Lower leg skin (tissue), 4 donors: ENCODE results near the gene FRS3. TPM values are rescaled to one million over a fixed set of nuclear protein-coding genes. Genes with fewer than 3 reads are reported as not detected.

Experiments used
- DNase-seq, 2 donors: peaks; one replicate each; pipeline ENCODE4 v3.0.0-alpha.2; 2019; ENCODE audit warnings: low spot score in 2 of 2
- H3K4me3 ChIP-seq: fragments of 200-600 bp; sonication (generic); 2 replicates; pipeline ENCODE4 v1.5.1; 2017; ENCODE audit warnings: mild to moderate bottlenecking, low read depth; ENCODE audit not compliant: poor library complexity, severe bottlenecking
- CTCF ChIP-seq, 3 donors: fragments of 450-650 bp; IDR thresholded peaks; one replicate each; pipeline ENCODE4 v1.5.1; 2016; ENCODE audit warnings: antibody characterized with exemption in 3 of 3, mild to moderate bottlenecking in 3 of 3, moderate library complexity in 2 of 3
- POLR2A ChIP-seq, 2 donors: fragments of 450-650 bp; IDR thresholded peaks; one replicate each; pipeline ENCODE4 v1.6.1; 2016 to 2017; ENCODE audit warnings: antibody characterized with exemption in 2 of 2, mild to moderate bottlenecking in 1 of 2, moderate library complexity in 1 of 2
- WGBS, 2 donors: methylation state at CpG; one replicate each; pipeline ENCODE4 v1.1.5; 2018; 5-methylcytosine and 5-hydroxymethylcytosine counted together
- intact Hi-C: fragments of 100-400 bp; cut with DNase I; formaldehyde crosslinking; loops from one replicate; pipeline ENCODE4 v1.15.0; 2023; ENCODE audit warnings: low total_unique reads
- total RNA-seq, 4 donors: library from RNA; depleted of rRNA; stranded (reverse); fragments of >200 nt; gene quantifications; one replicate each; pipeline ENCODE4 v1.1.0, GENCODE V29; 2016

The FRS3 gene
- total RNA-seq, 4 donors from 2014 or later: 0.79 to 4.2 (median 2.4) TPM

- no peak for DNase-seq
- intact Hi-C loops: no loop called here
- no peak overlapping the region for H3K4me3 ChIP-seq
- WGBS, 2 donors: 62 to 64% methylated on average over 11 to 13 of the region's 13 CpGs
- TF ChIP-seq CTCF (IDR thresholded peaks at IDR 0.05): no peak
- TF ChIP-seq POLR2A (IDR thresholded peaks at IDR 0.05): no peak
Measured at GRCh38 chr6:41756354-41756753, 23.3 kb downstream of the FRS3 start.

GRCh38 chr6:41755895-41756294, 23.8 kb downstream of the FRS3 start:
- TF ChIP-seq POLR2A (IDR thresholded peaks at IDR 0.05) (no peak), CTCF (IDR thresholded peaks at IDR 0.05) (no peak)
- intact Hi-C loops: no loop called here
- DNase-seq: no peak
- no peak overlapping the region for H3K4me3 ChIP-seq
- WGBS, 2 donors: 73 to 75% methylated on average over 4 of the region's 4 CpGs

- DNase-seq: no peak
- 95 to 97% methylated on average over 3 of the region's 3 CpGs for WGBS, 2 donors
- TF ChIP-seq CTCF (IDR thresholded peaks at IDR 0.05) (no peak), POLR2A (IDR thresholded peaks at IDR 0.05) (no peak)
- H3K4me3 ChIP-seq: no peak overlapping the region
- intact Hi-C loops: no loop called here
Measured at GRCh38 chr6:41750374-41750773, 29.3 kb downstream of the FRS3 start.

- intact Hi-C loops: no loop called here
- TF ChIP-seq POLR2A (IDR thresholded peaks at IDR 0.05): no peak
- TF ChIP-seq CTCF (IDR thresholded peaks at IDR 0.05): no peak
- DNase-seq: no peak
- 86 to 96% methylated on average over 3 of the region's 3 CpGs for WGBS, 2 donors
- H3K4me3 ChIP-seq: no peak overlapping the region
Measured at GRCh38 chr6:41748542-41748941, 31.2 kb downstream of the FRS3 start.

GRCh38 chr6:41748102-41748477, 31.6 kb downstream of the FRS3 start:
- 88 to 95% methylated on average over 6 of the region's 6 CpGs for WGBS, 2 donors
- intact Hi-C loops: no loop called here
- no peak overlapping the region for H3K4me3 ChIP-seq
- no peak for DNase-seq
- TF ChIP-seq POLR2A (IDR thresholded peaks at IDR 0.05) (no peak), CTCF (IDR thresholded peaks at IDR 0.05) (no peak)
